Vagina (tissue), 2 donors: ENCODE results near the gene COG1.

Experiments
- POLR2A ChIP-seq, 2 donors: fragments of 450-650 bp; IDR thresholded peaks; one replicate each; pipeline ENCODE4 v1.6.1; 2017; ENCODE audit warnings: antibody characterized with exemption in 2 of 2, mild to moderate bottlenecking in 2 of 2, moderate library complexity in 2 of 2
- POLR2AphosphoS5 ChIP-seq, 2 donors: sonication (generic); formaldehyde crosslinking; IDR thresholded peaks; one replicate each; pipeline ENCODE4 v1.9.0; 2017; ENCODE audit warnings: antibody characterized with exemption in 2 of 2, mild to moderate bottlenecking in 2 of 2, low read depth in 1 of 2; ENCODE audit not compliant: insufficient read depth in 1 of 2

DNA sequence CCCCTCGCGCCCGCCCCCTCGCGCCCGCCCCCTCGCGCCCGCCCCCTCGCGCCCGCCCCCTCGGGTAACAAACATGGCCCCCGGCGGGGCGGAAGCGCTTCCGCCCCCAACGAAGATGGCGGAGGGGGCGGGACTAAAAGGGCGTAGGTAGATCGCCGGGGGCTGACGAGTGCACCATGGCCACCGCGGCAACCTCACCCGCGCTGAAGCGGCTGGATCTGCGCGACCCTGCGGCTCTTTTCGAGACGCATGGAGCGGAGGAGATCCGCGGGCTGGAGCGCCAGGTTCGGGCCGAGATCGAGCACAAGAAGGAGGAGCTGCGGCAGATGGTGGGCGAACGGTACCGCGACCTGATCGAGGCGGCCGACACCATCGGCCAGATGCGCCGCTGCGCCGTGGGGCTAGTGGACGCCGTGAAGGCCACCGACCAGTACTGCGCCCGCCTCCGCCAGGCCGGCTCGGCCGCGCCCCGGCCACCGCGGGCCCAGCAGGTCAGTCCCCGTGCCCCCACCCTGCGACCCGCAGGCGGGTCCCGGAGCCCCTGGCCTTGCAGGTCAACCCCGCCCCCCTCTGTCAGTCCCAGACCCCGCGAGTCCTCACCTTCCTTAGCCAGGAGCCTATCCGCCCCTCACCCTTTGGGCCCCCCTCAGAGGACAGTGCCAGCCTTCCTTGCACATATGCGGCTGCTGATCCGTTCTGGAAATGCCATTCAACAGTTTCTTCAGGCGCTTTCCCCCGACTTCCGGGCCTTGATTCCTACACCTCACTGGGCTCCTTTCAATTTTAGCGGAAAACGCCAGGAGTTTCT is at the start of gene COG1:
- TF ChIP-seq POLR2AphosphoS5 (IDR thresholded peaks at IDR 0.05; ENCODE audit: insufficient read depth in 1 of 2, low read depth in 1 of 2): peak in 1 of 2 donors; percentile 68
- peak in 1 of 2 donors; percentile 27 for TF ChIP-seq POLR2A (IDR thresholded peaks at IDR 0.05)
